H1 (cell line): Measurements from ENCODE around the gene RPS6KL1. TPM values are rescaled to one million over a fixed set of nuclear protein-coding genes. Genes with fewer than 3 reads are reported as not detected.

Experiments
- CTCF ChIA-PET: fragments of 300-600 bp; sonication (Branson Sonifier 250); formaldehyde crosslinking; loops from one replicate; lab custom pipeline; 2021; ENCODE audit not compliant: partially characterized antibody; lab: Charles Lee
- POLR2A ChIA-PET: fragments of 300-600 bp; sonication (Branson Sonifier 250); formaldehyde crosslinking; loops from one replicate; lab custom pipeline; 2021; ENCODE audit warnings: inconsistent platforms; ENCODE audit not compliant: partially characterized antibody; lab: Charles Lee
- DNase-seq, 2 experiments: peaks; one replicate each; pipeline versions ENCODE4 v3.0.0 to v3.0.0-alpha.2; 2010 to 2022; ENCODE audit warnings: low spot score in 2 of 2, low read depth in 1 of 2, mixed read lengths in 1 of 2
- FAIRE-seq: peaks from 2 replicates; lab custom pipeline; 2011; peaks lifted over from hg19 to GRCh38; lab: Jason Lieb, UNC
- H2AFZ ChIP-seq: 2 replicates; pipeline ENCODE4 v1.8.1; 2012; ENCODE audit warnings: low read length, inconsistent platforms
- H2AK5ac ChIP-seq: 2 replicates; pipeline ENCODE4 v1.6.1; 2013; ENCODE audit warnings: low read depth, low read length
- H2BK120ac ChIP-seq: replicated peaks from 2 replicates; pipeline ENCODE3; 2013; ENCODE audit warnings: low read depth, low read length, inconsistent platforms
- H2BK12ac ChIP-seq: 2 replicates; pipeline ENCODE4 v1.6.1; 2013; ENCODE audit warnings: low read depth, low read length
- H2BK15ac ChIP-seq: 2 replicates; pipeline ENCODE4 v1.6.1; 2013; ENCODE audit warnings: low read length
- H2BK20ac ChIP-seq: 2 replicates; pipeline ENCODE4 v1.6.1; 2013; ENCODE audit warnings: low read length
- H2BK5ac ChIP-seq: 2 replicates; pipeline ENCODE4 v1.6.1; 2013; ENCODE audit warnings: low read depth, low read length
- H3K14ac ChIP-seq: 2 replicates; pipeline ENCODE4 v1.6.1; 2013; ENCODE audit warnings: inconsistent platforms; ENCODE audit not compliant: insufficient read length
- H3K18ac ChIP-seq: 2 replicates; pipeline ENCODE4 v1.6.1; 2013; ENCODE audit warnings: low read length; ENCODE audit errors: extremely low read depth
- H3K23ac ChIP-seq: 2 replicates; pipeline ENCODE4 v1.6.1; 2013; ENCODE audit warnings: inconsistent platforms; ENCODE audit not compliant: insufficient read length
- H3K23me2 ChIP-seq: 2 replicates; pipeline ENCODE4 v1.6.1; 2013; ENCODE audit warnings: low read depth, low read length
- H3K27ac ChIP-seq: 2 replicates; pipeline ENCODE4 v1.6.1; 2011; ENCODE audit warnings: low read depth, low read length, inconsistent platforms
- H3K27me3 ChIP-seq, 4 experiments: replicated peaks in 1 of 4; 1 replicate in 1 of 4; 2 replicates in 3 of 4; pipeline versions ENCODE4 v1.6.1 to v1.8.1; 2011 to 2013; ENCODE audit warnings: low read length in 3 of 4, mild to moderate bottlenecking in 3 of 4, inconsistent platforms in 2 of 4, mixed read lengths in 2 of 4, moderate library complexity in 1 of 4; ENCODE audit not compliant: control insufficient read depth in 3 of 4, insufficient read depth in 3 of 4; ENCODE audit errors: extremely low read depth in 1 of 4
- H3K36me3 ChIP-seq, 4 experiments: 2 replicates each; pipeline versions ENCODE4 v1.6.1 to v1.8.1; 2011 to 2013; ENCODE audit warnings: mild to moderate bottlenecking in 4 of 4, low read length in 3 of 4, moderate library complexity in 2 of 4, control low read depth in 1 of 4, inconsistent platforms in 1 of 4; ENCODE audit not compliant: insufficient read depth in 4 of 4, control insufficient read depth in 2 of 4
- H3K4ac ChIP-seq: replicated peaks from 2 replicates; pipeline ENCODE3; 2013; ENCODE audit warnings: low read length, low read depth, mixed read lengths, inconsistent platforms; ENCODE audit not compliant: insufficient read length
- H3K4me1 ChIP-seq, 4 experiments: replicated peaks in 1 of 4; 1 replicate in 1 of 4; 2 replicates in 3 of 4; pipeline versions ENCODE4 v1.6.1 to v1.8.1; 2011 to 2013; ENCODE audit warnings: low read length in 3 of 4, inconsistent platforms in 2 of 4, mixed read lengths in 1 of 4; ENCODE audit not compliant: insufficient read depth in 4 of 4, control insufficient read depth in 3 of 4
- H3K4me2 ChIP-seq, 2 experiments: 2 replicates each; pipeline versions ENCODE4 v1.6.1 to v1.8.1; 2011 to 2013; ENCODE audit warnings: low read depth in 2 of 2, low read length in 2 of 2, control low read depth in 1 of 2, inconsistent platforms in 1 of 2, mild to moderate bottlenecking in 1 of 2; ENCODE audit not compliant: insufficient read depth in 1 of 2
- H3K4me3 ChIP-seq, 4 experiments: fragments of 200-600, 300-600 bp in 1 of 4; sonication (generic), shearing (Covaris generic), sonication (Bioruptor Twin) in 1 of 4; 2 replicates each; pipeline versions ENCODE4 v1.5.1 to v1.8.1; 2011 to 2016; ENCODE audit warnings: low read length in 4 of 4, low read depth in 3 of 4, control low read depth in 2 of 4, inconsistent platforms in 2 of 4, mild to moderate bottlenecking in 2 of 4, mixed read lengths in 1 of 4, moderate library complexity in 1 of 4; ENCODE audit not compliant: insufficient read depth in 2 of 4; ENCODE audit errors: extremely low read depth in 1 of 4
- H3K56ac ChIP-seq: replicated peaks from 2 replicates; pipeline ENCODE3; 2013; ENCODE audit warnings: low read depth, mild to moderate bottlenecking, mixed read lengths, low read length, inconsistent platforms; ENCODE audit not compliant: insufficient read length
- H3K79me1 ChIP-seq: 2 replicates; pipeline ENCODE4 v1.6.1; 2013; ENCODE audit warnings: low read depth, low read length, control low read depth
- H3K79me2 ChIP-seq, 2 experiments: 2 replicates each; pipeline versions ENCODE4 v1.6.1 to v1.8.1; 2012 to 2013; ENCODE audit warnings: low read length in 2 of 2, mild to moderate bottlenecking in 2 of 2, inconsistent platforms in 1 of 2; ENCODE audit not compliant: insufficient read depth in 2 of 2, control insufficient read depth in 1 of 2
- H3K9ac ChIP-seq, 4 experiments: replicated peaks in 1 of 4; 1 replicate in 1 of 4; 2 replicates in 3 of 4; pipeline versions ENCODE4 v1.6.1 to v1.8.1; 2011 to 2013; ENCODE audit warnings: low read depth in 3 of 4, low read length in 3 of 4, control low read depth in 2 of 4, mild to moderate bottlenecking in 2 of 4, moderate library complexity in 2 of 4, inconsistent platforms in 1 of 4; ENCODE audit errors: extremely low read depth in 1 of 4
- H3K9me3 ChIP-seq, 2 experiments: 2 replicates each; pipeline versions ENCODE4 v1.6.1 to v1.8.1; 2012 to 2013; ENCODE audit warnings: mild to moderate bottlenecking in 2 of 2, moderate library complexity in 2 of 2, control low read depth in 1 of 2, inconsistent platforms in 1 of 2, low read depth in 1 of 2, low read length in 1 of 2, mixed read lengths in 1 of 2; ENCODE audit not compliant: insufficient read depth in 2 of 2
- H4K20me1 ChIP-seq, 2 experiments: replicated peaks in 1 of 2; 2 replicates each; pipeline versions ENCODE3 to v1.8.1; 2011 to 2013; ENCODE audit warnings: inconsistent platforms in 2 of 2, low read length in 2 of 2, mild to moderate bottlenecking in 1 of 2; ENCODE audit not compliant: insufficient read depth in 2 of 2, control insufficient read depth in 1 of 2
- H4K5ac ChIP-seq: 2 replicates; pipeline ENCODE4 v1.6.1; 2013; ENCODE audit warnings: low read length, low read depth, mixed read lengths, inconsistent platforms; ENCODE audit not compliant: insufficient read length
- H4K8ac ChIP-seq: 2 replicates; pipeline ENCODE4 v1.8.0; 2013; ENCODE audit warnings: mild to moderate bottlenecking, moderate library complexity, low read length, inconsistent platforms; ENCODE audit not compliant: insufficient read depth; ENCODE audit errors: extremely low read depth
- H4K91ac ChIP-seq: replicated peaks from 2 replicates; pipeline ENCODE3; 2013; ENCODE audit warnings: low read length, mixed read lengths, inconsistent platforms; ENCODE audit not compliant: insufficient read length
- ATF3 ChIP-seq: IDR thresholded peaks from 2 replicates; pipeline ENCODE4 v1.6.1; 2011; ENCODE audit warnings: low read depth, mild to moderate bottlenecking, low read length; ENCODE audit not compliant: insufficient read depth
- BCL11A ChIP-seq, 2 experiments: IDR thresholded peaks; one replicate each; pipeline ENCODE4 v1.6.1; 2011; ENCODE audit warnings: low read depth in 2 of 2, low read length in 2 of 2, mild to moderate bottlenecking in 2 of 2
- BRCA1 ChIP-seq: IDR thresholded peaks from 2 replicates; pipeline ENCODE4 v1.6.1; 2012; ENCODE audit warnings: low read depth, low read length, improper control_type of control experiment
- CHD1 ChIP-seq: IDR thresholded peaks from 2 replicates; pipeline ENCODE4 v1.6.1; 2012; ENCODE audit warnings: low read depth, low read length, improper control_type of control experiment
- EP300 ChIP-seq, 2 experiments: IDR thresholded peaks; 1 replicate in 1 of 2; 2 replicates in 1 of 2; pipeline ENCODE4 v1.6.1; 2011 to 2012; ENCODE audit warnings: low read depth in 2 of 2, low read length in 2 of 2, mild to moderate bottlenecking in 2 of 2, borderline replicate concordance in 1 of 2, inconsistent platforms in 1 of 2, moderate library complexity in 1 of 2
- FOSL1 ChIP-seq: IDR thresholded peaks from 2 replicates; pipeline ENCODE4 v1.6.1; 2011; ENCODE audit warnings: mild to moderate bottlenecking, low read depth, low read length, moderate library complexity; ENCODE audit not compliant: insufficient read depth
- GABPA ChIP-seq: IDR thresholded peaks from 2 replicates; pipeline ENCODE4 v1.6.1; 2011; ENCODE audit warnings: mild to moderate bottlenecking, low read length, moderate library complexity, borderline replicate concordance; ENCODE audit not compliant: insufficient read depth
- HDAC2 ChIP-seq, 2 experiments: fragments of 300-600 bp in 1 of 2; sonication (generic) in 1 of 2; IDR thresholded peaks; 2 replicates each; pipeline ENCODE4 v1.6.1; 2011 to 2012; ENCODE audit warnings: low read depth in 2 of 2, low read length in 2 of 2, mild to moderate bottlenecking in 2 of 2, moderate library complexity in 2 of 2, borderline replicate concordance in 1 of 2, inconsistent platforms in 1 of 2
- JUND ChIP-seq: IDR thresholded peaks from 2 replicates; pipeline ENCODE4 v1.6.1; 2011; ENCODE audit warnings: mild to moderate bottlenecking, improper control_type of control experiment, low read length
- KDM5A ChIP-seq: fragments of 200-600 bp; IDR thresholded peaks from 2 replicates; pipeline ENCODE4 v1.7.1; 2012; ENCODE audit warnings: mild to moderate bottlenecking, low read length, inconsistent platforms, mixed read lengths
- RBBP5 ChIP-seq: IDR thresholded peaks from 2 replicates; pipeline ENCODE4 v1.7.1; 2012; ENCODE audit warnings: low read depth, mild to moderate bottlenecking, inconsistent platforms, low read length, moderate library complexity, borderline replicate concordance
- SP4 ChIP-seq: IDR thresholded peaks from 2 replicates; pipeline ENCODE4 v1.6.1; 2012; ENCODE audit warnings: low read length, inconsistent platforms
- TCF12 ChIP-seq: IDR thresholded peaks from 2 replicates; pipeline ENCODE4 v1.6.1; 2011; ENCODE audit warnings: low read depth, mild to moderate bottlenecking, low read length
- ZNF274 ChIP-seq: IDR thresholded peaks from 2 replicates; pipeline ENCODE4 v1.7.0; 2012; ENCODE audit warnings: low read length, borderline replicate concordance; ENCODE audit errors: extremely low read depth
- WGBS, 2 experiments: shearing (Covaris generic) in 1 of 2; methylation state at CpG; one replicate each; pipeline versions ENCODE4 v1.1.6 to v1.1.7; 2013 to 2015; ENCODE audit warnings: low lambda C conversion rate in 2 of 2, mixed read lengths in 2 of 2, inconsistent platforms in 1 of 2, low coverage in 1 of 2, missing lambda C conversion rate in 1 of 2; ENCODE audit not compliant: insufficient replicate concordance in 2 of 2, insufficient coverage in 1 of 2, insufficient read length in 1 of 2; ENCODE audit errors: extremely low coverage in 1 of 2, missing lambda C conversion rate in 1 of 2; 5-methylcytosine and 5-hydroxymethylcytosine counted together
- polyA plus RNA-seq, 7 experiments: library from polyadenylated mRNA; depleted of rRNA in 3 of 7; stranded (reverse) in 5 of 7; unstranded in 2 of 7; fragments of >200 nt in 5 of 7; fragments of 200-250 nt in 2 of 7; gene quantifications; 1 replicate in 5 of 7; 2 replicates in 1 of 7; 4 replicates in 1 of 7; pipeline versions ENCODE4 v1.2.1 to v1.2.3, GENCODE V29; 2011 to 2013; ENCODE audit warnings: missing spikeins in 2 of 7, mixed read lengths in 2 of 7
- total RNA-seq: library from RNA; stranded (reverse); fragmentation: NEBNext Ultra II Directional; extraction: Animal tissue kit (Norgen Biotek cat#: 25700); gene quantifications from 2 replicates; pipeline ENCODE4 v1.2.1, GENCODE V29; 2021

RPS6KL1 gene
- total and polyA plus RNA-seq, 2 of the 8 experiments (the other 6 are each of a cell fraction or from before 2014, with no cell fraction given), result 9.8 to 13.8 TPM

GRCh38 chr14:74927225-74927624 is 4.2 kb upstream of the RPS6KL1 start:
- H3K27ac ChIP-seq, result no peak overlapping the region
- H3K79me2 ChIP-seq, result no peaks in the 10 kb centered on the region
- H3K4me1 ChIP-seq, result no peaks in the 10 kb centered on the region
- WGBS, 2 experiments, result 85% methylated on average over 6 of the region's 6 CpGs; no CpG with 5 or more reads in 1 of the 2 experiments
- no peak for FAIRE-seq
- no peak overlapping the region for H3K14ac ChIP-seq
- no peaks in the 10 kb centered on the region for H3K9me3 ChIP-seq
- H4K5ac ChIP-seq, result no peak overlapping the region
- H3K4ac ChIP-seq, result no peak overlapping the region
- POLR2A ChIA-PET, result no interaction called here
- H3K27me3 ChIP-seq, result 0 out of 7 replicates have a peak, but pooled peaks cover 0 to 2% (median 0%) of the 10 kb centered on the region in 4 experiments
- no peak overlapping the region for H3K18ac ChIP-seq
- no peak overlapping the region for H2BK5ac ChIP-seq
- no peak overlapping the region for H2BK12ac ChIP-seq
- CTCF ChIA-PET, result interaction anchor here (1.1 to 1.8 kb wide), 4 partner anchors 18 to 250 kb away, joined by 3 to 7 read pairs (median 3); no protein-coding TSS in a partner anchor
- H4K8ac ChIP-seq, result no peak overlapping the region
- no peaks in the 10 kb centered on the region for H3K79me1 ChIP-seq
- H4K20me1 ChIP-seq, result no peaks in the 10 kb centered on the region
- H3K23me2 ChIP-seq, result peaks cover 2% of the 10 kb centered on the region; the same call in 1 of the 2 replicates
- H2BK20ac ChIP-seq, result no peak overlapping the region
- H3K4me3 ChIP-seq, result no peak overlapping the region
- H3K56ac ChIP-seq, result no peak overlapping the region
- no peaks in the 10 kb centered on the region for H3K36me3 ChIP-seq
- DNase-seq, result no peak
- no peak overlapping the region for H3K9ac ChIP-seq
- H4K91ac ChIP-seq, result no peak overlapping the region
- no peak overlapping the region for H3K23ac ChIP-seq
- H2AFZ ChIP-seq, result no peak overlapping the region
- no peak overlapping the region for H2AK5ac ChIP-seq
- H2BK15ac ChIP-seq, result no peak overlapping the region
- no peak overlapping the region for H2BK120ac ChIP-seq
- H3K4me2 ChIP-seq, result no peak overlapping the region
- TF ChIP-seq SP4 (no peak), FOSL1 (no peak), BRCA1 (no peak), CHD1 (no peak), EP300 (IDR thresholded peaks at IDR 0.05; ENCODE audit: borderline replicate concordance in 1 of 2, low read depth in 2 of 2, low read length in 2 of 2) (no peak), JUND (no peak), BCL11A (IDR thresholded peaks at IDR 0.05; ENCODE audit: low read depth in 2 of 2, low read length in 2 of 2) (no peak), KDM5A (no peak), GABPA (no peak), HDAC2 (IDR thresholded peaks at IDR 0.05; ENCODE audit: borderline replicate concordance in 1 of 2, low read depth in 2 of 2, low read length in 2 of 2) (no peak), ATF3 (no peak), TCF12 (no peak), RBBP5 (no peak), ZNF274 (no peak)
